Measurements from ENCODE around the gene KPNA3. TPM values are rescaled to one million over a fixed set of nuclear protein-coding genes. Genes with fewer than 3 reads are reported as not detected.

KPNA3 gene
- polyA plus RNA-seq (2012; rRNA removed): 11.3 and 13.1 TPM in 2 replicates
- 20.5 and 21.7 TPM in 2 replicates for polyA plus RNA-seq (2012; cell fraction: cytosol; rRNA removed)
- 7.6 and 17.0 TPM in 2 replicates for polyA plus RNA-seq (2012; cell fraction: nucleus; rRNA removed)

- Histone ChIP-seq H3K9me2 (no peaks in the 10 kb centered on the region), H3K4me3 (ENCODE audit: low read depth in 2 of 2, low read length in 1 of 2) (peak within 1 kb of the TSS; percentile 77 to 80), H2AFZ (ENCODE audit: low read depth) (peak within 1 kb of the TSS; percentile 95), H3K36me3 (replicated peaks in 1 of 2; ENCODE audit: control insufficient read depth in 1 of 2, insufficient read depth in 2 of 2, low read length in 1 of 2) (peaks cover 0 to 2% of the 10 kb centered on the region in 2 experiments), H4K20me1 (ENCODE audit: insufficient read depth) (peaks cover 32% of the 10 kb centered on the region), H3K79me2 (ENCODE audit: insufficient read depth) (peaks cover 42% of the 10 kb centered on the region), H3K9me3 (no peaks in the 10 kb centered on the region), H3K27me3 (ENCODE audit: insufficient read depth) (no peaks in the 10 kb centered on the region), H3K4me2 (peak within 1 kb of the TSS; percentile 87), H3F3A (replicated peaks; ENCODE audit: insufficient read depth) (no peaks in the 10 kb centered on the region), H3K4me1 (ENCODE audit: control insufficient read depth in 1 of 2, insufficient read depth in 2 of 2, low read depth in 1 of 2, low read length in 1 of 2) (peaks cover 6 to 7% of the 10 kb centered on the region in 2 experiments; a peak in 3 of 4 replicates), H3K27ac (ENCODE audit: low read depth in 2 of 2, low read length in 1 of 2) (peak within 1 kb of the TSS; percentile 89 to 97), H3K9ac (peak within 1 kb of the TSS; percentile 88)
- POLR2A ChIA-PET: interaction anchor here (0.6 to 2.6 kb wide), 7 partner anchors 11 to 816 kb away, joined by 3 to 12 read pairs (median 3); partner anchors contain the start of gene EBPL
- TF ChIP-seq TAF1 (IDR thresholded peaks at IDR 0.05; ENCODE audit: borderline replicate concordance, low read depth, low read length) (peak; percentile 56; the same call in 1 of the 2 replicates), RFX5 (IDR thresholded peaks at IDR 0.05; ENCODE audit: low read length) (peak; percentile 63), USF1 (IDR thresholded peaks at IDR 0.05; ENCODE audit: borderline replicate concordance, low read depth) (peak; percentile 95), NRF1 (IDR thresholded peaks at IDR 0.05; ENCODE audit: low read depth, low read length) (peak; percentile 47), NFIC (IDR thresholded peaks at IDR 0.05; ENCODE audit: borderline replicate concordance) (0 out of 2 replicates have a peak, but pooled peaks have one; percentile 13), EZH2phosphoT487 (IDR thresholded peaks at IDR 0.05; ENCODE audit: borderline replicate concordance, low read depth) (no peak), MXI1 (IDR thresholded peaks at IDR 0.05; ENCODE audit: low read depth, low read length) (peak; percentile 61), RCOR1 (IDR thresholded peaks at IDR 0.05; ENCODE audit: low read length) (no peak; the same call in 1 of the 2 replicates), ZBTB33 (IDR thresholded peaks at IDR 0.05; ENCODE audit: borderline replicate concordance, low read depth) (0 out of 2 replicates have a peak, but pooled peaks have one; percentile 50), MAX (IDR thresholded peaks at IDR 0.05; ENCODE audit: low read depth) (peak; percentile 71), USF2 (IDR thresholded peaks at IDR 0.05; ENCODE audit: borderline replicate concordance, low read depth, low read length) (peak; percentile 73), MEF2A (IDR thresholded peaks at IDR 0.05; ENCODE audit: borderline replicate concordance, low read depth) (no peak), CHD2 (IDR thresholded peaks at IDR 0.05; ENCODE audit: low read length, partially characterized antibody) (no peak), GABPA (IDR thresholded peaks at IDR 0.05; ENCODE audit: low read depth) (peak; percentile 25; the same call in 1 of the 2 replicates), TEAD4 (IDR thresholded peaks at IDR 0.05; ENCODE audit: borderline replicate concordance, insufficient read depth) (no peak), POLR2AphosphoS5 (IDR thresholded peaks at IDR 0.05; ENCODE audit: low read depth, low read length) (peak; percentile 67)
- 3% methylated on average over 14 of the region's 71 CpGs for WGBS (ENCODE audit: low lambda C conversion rate)
- CTCF ChIA-PET: interaction anchor here (0.9 to 1.4 kb wide), 4 partner anchors 10 to 348 kb away, joined by 3 read pairs; no protein-coding TSS in a partner anchor
- DNase-seq: peak; percentile 97
Measured at GRCh38 chr13:49792550-49793324, at the start of gene KPNA3. Gene KPNA3 (minus strand): TSS chr13:49792682. CDS start chr13:49792506, 176 bp downstream.

Data from SK-N-SH (cell line).